GM12878 (cell line): Measurements from ENCODE around the gene DDO. TPM values are rescaled to one million over a fixed set of nuclear protein-coding genes. Genes with fewer than 3 reads are reported as not detected.
A peak's percentile ranks its signal among the peaks of the same experiment; 100 is the strongest.

Experiments
- ATAC-seq: fragments of 200-7000 bp; cut with Tn5 transposase; 3 replicates; pipeline ENCODE4 v1.9.1; 2020; ENCODE audit warnings: mild to moderate bottlenecking, moderate library complexity
- BruUV-seq: library from RNA; stranded (reverse); fragments of 400-500 nt; replicated peaks from 2 replicates; lab custom pipeline; 2021; lab: Mats Ljungman, UMichigan
- CTCF ChIA-PET: fragments of 300-600 bp; sonication (Branson Sonifier 250); formaldehyde crosslinking; extraction: SDS; loops from one replicate; lab custom pipeline; 2021; ENCODE audit warnings: inconsistent platforms; lab: Yijun Ruan, JAX
- POLR2A ChIA-PET: fragments of 350-600 bp; formaldehyde crosslinking; extraction: SDS; loops from one replicate; lab custom pipeline; 2021; ENCODE audit warnings: inconsistent platforms; lab: Charles Lee
- RAD21 ChIA-PET: fragments of 300-600 bp; sonication (Branson Sonifier 250); formaldehyde crosslinking; loops from one replicate; lab custom pipeline; 2023; ENCODE audit warnings: antibody characterized with exemption; ENCODE audit not compliant: unreplicated experiment; lab: Charles Lee
- SMC1A ChIA-PET: fragments of 300-600 bp; sonication (Branson Sonifier 250); formaldehyde crosslinking; loops from one replicate; lab custom pipeline; 2023; ENCODE audit not compliant: unreplicated experiment, uncharacterized antibody; lab: Charles Lee
- DNase-seq: peaks from one replicate; pipeline ENCODE4 v3.0.0-alpha.2; 2011; ENCODE audit warnings: low read depth, low spot score
- FAIRE-seq: peaks from 3 replicates; lab custom pipeline; 2011; peaks lifted over from hg19 to GRCh38; lab: Jason Lieb, UNC
- H2AFZ ChIP-seq: 2 replicates; pipeline ENCODE4 v1.6.0; 2011; ENCODE audit warnings: low read depth, low read length, control low read depth; ENCODE audit not compliant: control insufficient read depth
- H3K27ac ChIP-seq: 2 replicates; pipeline ENCODE4 v1.5.1; 2011; ENCODE audit warnings: control low read depth; ENCODE audit not compliant: control insufficient read depth, insufficient read depth
- H3K27me3 ChIP-seq, 2 experiments: replicated peaks in 1 of 2; 2 replicates each; pipeline versions ENCODE4 v1.6.0 to v1.6.1; 2011; ENCODE audit warnings: low read length in 1 of 2; ENCODE audit not compliant: control insufficient read depth in 2 of 2, insufficient read depth in 2 of 2
- H3K36me3 ChIP-seq, 2 experiments: 2 replicates each; pipeline ENCODE4 v1.5.1; 2011; ENCODE audit warnings: low read length in 1 of 2; ENCODE audit not compliant: control insufficient read depth in 2 of 2, insufficient read depth in 2 of 2
- H3K4me1 ChIP-seq: 2 replicates; pipeline ENCODE4 v1.6.1; 2011; ENCODE audit warnings: mild to moderate bottlenecking, low read length, moderate library complexity, mixed read lengths; ENCODE audit not compliant: control insufficient read depth, insufficient read depth
- H3K4me2 ChIP-seq: 2 replicates; pipeline ENCODE4 v1.6.0; 2011; ENCODE audit warnings: control low read depth; ENCODE audit not compliant: control insufficient read depth, insufficient read depth
- H3K4me3 ChIP-seq: fragments of 200-600 bp; sonication (generic); 2 replicates; pipeline ENCODE4 v1.5.1; 2016
- H3K79me2 ChIP-seq: 2 replicates; pipeline ENCODE4 v1.6.0; 2011; ENCODE audit warnings: low read length; ENCODE audit not compliant: control insufficient read depth, insufficient read depth
- H3K9ac ChIP-seq: 2 replicates; pipeline ENCODE4 v1.8.0; 2011; ENCODE audit warnings: low read length, control low read depth, mixed read lengths; ENCODE audit not compliant: control insufficient read depth, insufficient read depth
- H3K9me3 ChIP-seq: replicated peaks from 3 replicates; pipeline ENCODE4 v1.5.1; 2011; ENCODE audit warnings: mild to moderate bottlenecking, low read length; ENCODE audit not compliant: control insufficient read depth, insufficient read depth
- H4K20me1 ChIP-seq: 2 replicates; pipeline ENCODE4 v1.6.0; 2011; ENCODE audit not compliant: control insufficient read depth, insufficient read depth
- CREM ChIP-seq: IDR thresholded peaks from 2 replicates; pipeline ENCODE4 v1.6.1; 2014; ENCODE audit warnings: antibody characterized with exemption, low read depth
- DPF2 ChIP-seq: fragments of 450-650 bp; IDR thresholded peaks from 2 replicates; pipeline ENCODE4 v1.6.1; 2017; ENCODE audit warnings: mild to moderate bottlenecking
- EP300 ChIP-seq, 2 experiments: fragments of 150-350 bp in 1 of 2; IDR thresholded peaks; 2 replicates each; pipeline ENCODE4 v1.6.1; 2011 to 2012; ENCODE audit warnings: low read depth in 2 of 2, low read length in 2 of 2, borderline replicate concordance in 1 of 2, improper control_type of control experiment in 1 of 2, inconsistent platforms in 1 of 2; ENCODE audit not compliant: control insufficient read depth in 1 of 2
- ESRRA ChIP-seq: IDR thresholded peaks from 2 replicates; pipeline ENCODE4 v1.6.1; 2012; ENCODE audit warnings: mild to moderate bottlenecking, low read length, improper control_type of control experiment
- HDGF ChIP-seq: fragments of 450-650 bp; IDR thresholded peaks from 2 replicates; pipeline ENCODE4 v1.6.1; 2016; ENCODE audit warnings: antibody characterized with exemption
- MTA2 ChIP-seq: fragments of 450-650 bp; IDR thresholded peaks from 2 replicates; pipeline ENCODE4 v1.6.1; 2016; ENCODE audit warnings: low read depth, mild to moderate bottlenecking, moderate library complexity
- NFYB ChIP-seq: IDR thresholded peaks from 2 replicates; pipeline ENCODE4 v1.6.1; 2011; ENCODE audit warnings: low read depth, mild to moderate bottlenecking, low read length, improper control_type of control experiment, moderate library complexity; ENCODE audit not compliant: insufficient read depth
- NR2F1 ChIP-seq: fragments of 450-650 bp; conservative IDR thresholded peaks from 2 replicates; pipeline ENCODE4 v1.6.1; 2017; ENCODE audit warnings: mild to moderate bottlenecking
- PML ChIP-seq: IDR thresholded peaks from 2 replicates; pipeline ENCODE4 v1.6.1; 2012; ENCODE audit warnings: low read length, inconsistent platforms
- RFX5 ChIP-seq: IDR thresholded peaks from 2 replicates; pipeline ENCODE4 v1.6.1; 2011; ENCODE audit warnings: low read depth, low read length, improper control_type of control experiment
- RUNX3 ChIP-seq: IDR thresholded peaks from 2 replicates; pipeline ENCODE4 v1.6.1; 2012; ENCODE audit warnings: low read length, inconsistent platforms
- WGBS: methylation state at CpG from one replicate; pipeline ENCODE4 v1.1.6; 2016; ENCODE audit warnings: low lambda C conversion rate; ENCODE audit not compliant: insufficient replicate concordance, insufficient coverage; ENCODE audit errors: missing lambda C conversion rate; 5-methylcytosine and 5-hydroxymethylcytosine counted together
- in situ Hi-C: fragments of 300-500 bp; cut with MboI; formaldehyde crosslinking; loops from 9 replicates; pipeline ENCODE4 v1.14.3; 2018; ENCODE audit warnings: mixed read lengths
- intact Hi-C: fragments of 100-400 bp; cut with micrococcal nuclease; formaldehyde crosslinking; loops from one replicate; pipeline ENCODE4 v1.14.2; 2022; ENCODE audit not compliant: unreplicated experiment
- polyA plus RNA-seq, 11 experiments: library from polyadenylated mRNA; depleted of rRNA in 4 of 11; unstranded in 6 of 11; stranded (reverse) in 5 of 11; fragments of >200 nt; fragmentation: Nextera tagmentation in 4 of 11; fragmentation: Illumina TruSeq in 1 of 11; extraction: Ambion mirVana in 4 of 11; extraction: Trizol in 1 of 11; gene quantifications; 1 replicate in 1 of 11; 2 replicates in 10 of 11; pipeline versions ENCODE4 v1.2.1 to v1.2.3, GENCODE V29; 2011 to 2016; ENCODE audit warnings: inconsistent platforms in 2 of 11, missing spikeins in 2 of 11, low read depth in 1 of 11
- total RNA-seq, 4 experiments: library from RNA; depleted of rRNA in 3 of 4; stranded (reverse); fragments of >200 nt in 3 of 4; fragmentation: Illumina TruSeq in 1 of 4; extraction: Trizol in 1 of 4; gene quantifications; 2 replicates each; pipeline versions ENCODE4 v1.2.1 to v1.2.3, GENCODE V29; 2013 to 2021

The DDO gene
- total and polyA plus RNA-seq, 10 of the 15 experiments (the other 5 are each of a cell fraction or from before 2014, with no cell fraction given) = 0.04 to 0.14 (median 0.09) TPM; not detected in 6

GRCh38 chr6:110360676-110361075 lies 54.7 kb downstream of the DDO start:
- Histone ChIP-seq H3K4me3 (no peak overlapping the region), H3K36me3 (no peaks in the 10 kb centered on the region), H3K4me2 (no peak overlapping the region), H3K27ac (no peak overlapping the region), H3K4me1 (no peaks in the 10 kb centered on the region), H2AFZ (no peak overlapping the region), H3K9me3 (no peaks in the 10 kb centered on the region), H3K27me3 (peaks cover 7 to 20% of the 10 kb centered on the region in 2 experiments; a peak in 3 of 4 replicates), H3K9ac (no peak overlapping the region), H3K79me2 (no peaks in the 10 kb centered on the region), H4K20me1 (no peaks in the 10 kb centered on the region)
- CTCF ChIA-PET = no interaction called here
- in situ Hi-C loops (no loop called here), intact Hi-C loops (no loop called here)
- no peak for ATAC-seq
- no peak for DNase-seq
- no peak for FAIRE-seq
- 44% methylated on average over 3 of the region's 3 CpGs for WGBS
- SMC1A ChIA-PET = no interaction called here
- RAD21 ChIA-PET = no interaction called here
- POLR2A ChIA-PET = no interaction called here
- no TSS peak for BruUV-seq
- TF ChIP-seq EP300 (IDR thresholded peaks at IDR 0.05; ENCODE audit: borderline replicate concordance in 1 of 2, control insufficient read depth in 1 of 2, low read depth in 2 of 2, low read length in 2 of 2) (0 out of 4 replicates have a peak, but pooled peaks of 1 of the 2 experiments have one; percentile 29), RUNX3 (no peak), HDGF (no peak), ESRRA (no peak), NR2F1 (0 out of 2 replicates have a peak, but pooled peaks have one; percentile 31), MTA2 (peak; percentile 49; the same call in 1 of the 2 replicates), NFYB (no peak), DPF2 (peak; percentile 18; the same call in 1 of the 2 replicates), CREM (no peak), PML (no peak), RFX5 (no peak)
